HCT116 (cell line): ENCODE data around the gene G3BP1. TPM values are rescaled to one million over a fixed set of nuclear protein-coding genes. Genes with fewer than 3 reads are reported as not detected.

Experiments
- ATAC-seq: fragments of 200-7000 bp; cut with Tn5 transposase; 2 replicates; pipeline ENCODE4 v1.9.1; 2020; ENCODE audit warnings: mild to moderate bottlenecking, moderate library complexity
- BruUV-seq: library from RNA; stranded (reverse); fragments of 400-500 nt; replicated peaks from 2 replicates; lab custom pipeline; 2021; lab: Mats Ljungman, UMichigan
- CTCF ChIA-PET: fragments of 300-600 bp; sonication (Branson Sonifier 250); formaldehyde crosslinking; loops from one replicate; lab custom pipeline; 2021; ENCODE audit warnings: antibody characterized with exemption; lab: Charles Lee
- POLR2A ChIA-PET: fragments of 300-600, 350-600 bp; sonication (Branson Sonifier 250); formaldehyde crosslinking; loops from one replicate; lab custom pipeline; 2021; ENCODE audit warnings: antibody characterized with exemption; lab: Charles Lee
- RAD21 ChIA-PET, 2 experiments: fragments of 300-600 bp; sonication (Branson Sonifier 250); formaldehyde crosslinking; loops; one replicate each; lab custom pipeline; 2023; ENCODE audit warnings: low total read pairs in 2 of 2; ENCODE audit not compliant: uncharacterized antibody in 2 of 2, unreplicated experiment in 2 of 2, low non-redundant PET in 1 of 2; lab: Charles Lee
- DNase-seq: peaks from one replicate; pipeline ENCODE4 v3.0.0-alpha.2; 2010; ENCODE audit warnings: low read depth, low spot score
- H2AFZ ChIP-seq: fragments of 200-600 bp; shearing (Covaris generic), sonication (generic); 2 replicates; pipeline ENCODE4 v1.6.1; 2017; ENCODE audit warnings: low read depth, mixed run types, mixed read lengths, antibody characterized with exemption, low read length; ENCODE audit not compliant: poor library complexity, severe bottlenecking
- H3K27ac ChIP-seq: 2 replicates; pipeline ENCODE4 v1.5.1; 2012; ENCODE audit warnings: low read depth, low read length
- H3K27me3 ChIP-seq: fragments of 200-600 bp; sonication (generic); 2 replicates; pipeline ENCODE4 v1.6.1; 2016; ENCODE audit warnings: mixed run types, low read length, mixed read lengths; ENCODE audit not compliant: insufficient read depth
- H3K36me3 ChIP-seq, 2 experiments: fragments of 200-500 bp in 1 of 2; fragments of 200-600 bp in 1 of 2; sonication (Bioruptor generic) in 1 of 2; sonication (generic) in 1 of 2; 2 replicates each; pipeline versions ENCODE4 v1.5.1 to v1.6.1; 2014 to 2016; ENCODE audit warnings: low read length in 2 of 2, inconsistent platforms in 1 of 2, mixed read lengths in 1 of 2, mixed run types in 1 of 2; ENCODE audit not compliant: insufficient read depth in 2 of 2, control insufficient read depth in 1 of 2
- H3K4me1 ChIP-seq, 2 experiments: fragments of 200-600 bp in 1 of 2; sonication (generic) in 1 of 2; 2 replicates each; pipeline versions ENCODE4 v1.5.1 to v1.6.1; 2012 to 2017; ENCODE audit warnings: low read length in 2 of 2, inconsistent platforms in 1 of 2, mild to moderate bottlenecking in 1 of 2, mixed read lengths in 1 of 2, mixed run types in 1 of 2, moderate library complexity in 1 of 2; ENCODE audit not compliant: insufficient read depth in 2 of 2, control insufficient read depth in 1 of 2
- H3K4me2 ChIP-seq: fragments of 200-600 bp; sonication (generic); 2 replicates; pipeline ENCODE4 v1.6.1; 2017; ENCODE audit warnings: mixed run types, low read length, mixed read lengths
- H3K4me3 ChIP-seq, 2 experiments: fragments of 200-600 bp in 1 of 2; sonication (generic) in 1 of 2; replicated peaks in 1 of 2; 2 replicates each; pipeline ENCODE4 v1.5.1; 2011 to 2016; ENCODE audit warnings: low read length in 2 of 2, control low read depth in 1 of 2, low read depth in 1 of 2, mild to moderate bottlenecking in 1 of 2, mixed read lengths in 1 of 2, mixed run types in 1 of 2
- H3K79me2 ChIP-seq: fragments of 200-600 bp; sonication (generic); 2 replicates; pipeline ENCODE4 v1.6.1; 2017; ENCODE audit warnings: mild to moderate bottlenecking, mixed run types, low read length, moderate library complexity, mixed read lengths; ENCODE audit not compliant: insufficient read depth
- H3K9ac ChIP-seq: fragments of 200-600 bp; sonication (generic); 2 replicates; pipeline ENCODE4 v1.6.1; 2016; ENCODE audit warnings: low read length, mixed read lengths
- H3K9me2 ChIP-seq: fragments of 200-600 bp; sonication (generic), shearing (Covaris generic); 2 replicates; pipeline ENCODE4 v1.6.1; 2017; ENCODE audit warnings: mixed run types, mild to moderate bottlenecking, moderate library complexity; ENCODE audit not compliant: insufficient read depth
- H3K9me3 ChIP-seq, 2 experiments: fragments of 200-500 bp in 1 of 2; fragments of 200-600 bp in 1 of 2; sonication (Bioruptor generic) in 1 of 2; sonication (generic) in 1 of 2; 2 replicates each; pipeline ENCODE4 v1.6.1; 2014 to 2017; ENCODE audit warnings: low read length in 2 of 2, mixed read lengths in 2 of 2, inconsistent platforms in 1 of 2, low read depth in 1 of 2, mild to moderate bottlenecking in 1 of 2, mixed run types in 1 of 2, moderate library complexity in 1 of 2; ENCODE audit not compliant: control insufficient read depth in 1 of 2, insufficient read depth in 1 of 2
- H4K20me1 ChIP-seq: fragments of 200-600 bp; sonication (generic), shearing (Covaris generic); 2 replicates; pipeline ENCODE4 v1.6.1; 2017; ENCODE audit warnings: mixed run types, mild to moderate bottlenecking, moderate library complexity; ENCODE audit not compliant: insufficient read depth
- ATF3 ChIP-seq: IDR thresholded peaks from 2 replicates; pipeline ENCODE4 v1.6.1; 2012
- CBX3 ChIP-seq: IDR thresholded peaks from 2 replicates; pipeline ENCODE4 v1.6.1; 2012; ENCODE audit warnings: low read depth
- EGR1 ChIP-seq: IDR thresholded peaks from 2 replicates; pipeline ENCODE4 v1.6.1; 2012; ENCODE audit warnings: low read depth
- ELF1 ChIP-seq: IDR thresholded peaks from 2 replicates; pipeline ENCODE4 v1.6.1; 2012; ENCODE audit warnings: low read depth, borderline replicate concordance
- EZH2phosphoT487 ChIP-seq: fragments of 200-600 bp; IDR thresholded peaks from 2 replicates; pipeline ENCODE4 v1.6.1; 2018; ENCODE audit warnings: antibody characterized with exemption, borderline replicate concordance
- JUND ChIP-seq: IDR thresholded peaks from 2 replicates; pipeline ENCODE4 v1.6.1; 2012
- MAX ChIP-seq: IDR thresholded peaks from 2 replicates; pipeline ENCODE4 v1.6.1; 2012
- POLR2AphosphoS5 ChIP-seq: IDR thresholded peaks from 2 replicates; pipeline ENCODE4 v1.6.1; 2011; ENCODE audit warnings: mild to moderate bottlenecking, low read depth, low read length, moderate library complexity
- RAD21 ChIP-seq: IDR thresholded peaks from 2 replicates; pipeline ENCODE4 v1.6.1; 2012; ENCODE audit warnings: low read depth, mild to moderate bottlenecking
- SP1 ChIP-seq: IDR thresholded peaks from 2 replicates; pipeline ENCODE4 v1.6.1; 2012; ENCODE audit warnings: low read depth
- SRF ChIP-seq: IDR thresholded peaks from 2 replicates; pipeline ENCODE4 v1.6.1; 2012; ENCODE audit warnings: low read depth
- YY1 ChIP-seq: IDR thresholded peaks from 2 replicates; pipeline ENCODE4 v1.6.1; 2011; ENCODE audit warnings: low read length, low read depth, moderate library complexity, mild to moderate bottlenecking; ENCODE audit not compliant: insufficient replicate concordance; ENCODE audit errors: extremely low read depth
- ZNF274 ChIP-seq: fragments of 200-500 bp; sonication (Bioruptor generic); IDR thresholded peaks from 2 replicates; pipeline ENCODE4 v1.6.1; 2014; ENCODE audit warnings: mild to moderate bottlenecking, low read depth, low read length, inconsistent platforms
- intact Hi-C: fragments of 100-400 bp; cut with micrococcal nuclease; formaldehyde crosslinking; loops from 2 replicates; pipeline ENCODE4 v1.10.0; 2022
- total RNA-seq: library from RNA; stranded (reverse); gene quantifications from one replicate; pipeline ENCODE4 v1.2.1, GENCODE V29; 2021; ENCODE audit not compliant: unreplicated experiment
- TF ChIP-seq, protein P1 (sequence below), 3 experiments: fragments of 200-600 bp in 1 of 3; sonication (generic) in 1 of 3; IDR thresholded peaks in 2 of 3; conservative IDR thresholded peaks in 1 of 3; 2 replicates each; pipeline ENCODE4 v1.5.1; 2012 to 2017; ENCODE audit warnings: low read depth in 2 of 3, low read length in 2 of 3, antibody characterized with exemption in 1 of 3, borderline replicate concordance in 1 of 3, control low read depth in 1 of 3, mild to moderate bottlenecking in 1 of 3, mixed read lengths in 1 of 3, mixed run types in 1 of 3, moderate library complexity in 1 of 3; ENCODE audit not compliant: insufficient read depth in 1 of 3
- TF ChIP-seq, protein P2 (sequence below): IDR thresholded peaks from 2 replicates; pipeline ENCODE4 v1.6.1; 2011; ENCODE audit warnings: mild to moderate bottlenecking, low read length, moderate library complexity; ENCODE audit not compliant: insufficient replicate concordance; ENCODE audit errors: extremely low read depth
- TF ChIP-seq, protein P3 (sequence below): IDR thresholded peaks from 2 replicates; pipeline ENCODE4 v1.6.1; 2012; ENCODE audit warnings: low read depth

The G3BP1 gene
- total RNA-seq, 1 experiment from 2014 or later = 296 TPM

GRCh38 chr5:151780348-151780747 lies 8.6 kb downstream of the G3BP1 start:
- intact Hi-C loops = no loop called here
- no peak for DNase-seq
- Histone ChIP-seq H3K9me3 (no peaks in the 10 kb centered on the region), H3K9ac (no peak overlapping the region), H3K27me3 (no peaks in the 10 kb centered on the region), H3K27ac (no peak overlapping the region), H3K36me3 (peaks cover 9 to 13% of the 10 kb centered on the region in 2 experiments; a peak in 3 of 4 replicates), H3K4me2 (no peak overlapping the region), H3K4me3 (no peak overlapping the region), H3K9me2 (no peaks in the 10 kb centered on the region), H2AFZ (no peak overlapping the region), H4K20me1 (peaks cover 77% of the 10 kb centered on the region; the same call in 1 of the 2 replicates), H3K79me2 (peaks cover 100% of the 10 kb centered on the region), H3K4me1 (peaks cover 2 to 3% of the 10 kb centered on the region in 2 experiments; a peak in 3 of 4 replicates)
- POLR2A ChIA-PET = interaction anchor here (2.7 kb wide), 1 partner anchor 9 kb away, joined by 12 read pairs; the partner anchor contains the start of gene G3BP1
- TF ChIP-seq, protein P1, sequence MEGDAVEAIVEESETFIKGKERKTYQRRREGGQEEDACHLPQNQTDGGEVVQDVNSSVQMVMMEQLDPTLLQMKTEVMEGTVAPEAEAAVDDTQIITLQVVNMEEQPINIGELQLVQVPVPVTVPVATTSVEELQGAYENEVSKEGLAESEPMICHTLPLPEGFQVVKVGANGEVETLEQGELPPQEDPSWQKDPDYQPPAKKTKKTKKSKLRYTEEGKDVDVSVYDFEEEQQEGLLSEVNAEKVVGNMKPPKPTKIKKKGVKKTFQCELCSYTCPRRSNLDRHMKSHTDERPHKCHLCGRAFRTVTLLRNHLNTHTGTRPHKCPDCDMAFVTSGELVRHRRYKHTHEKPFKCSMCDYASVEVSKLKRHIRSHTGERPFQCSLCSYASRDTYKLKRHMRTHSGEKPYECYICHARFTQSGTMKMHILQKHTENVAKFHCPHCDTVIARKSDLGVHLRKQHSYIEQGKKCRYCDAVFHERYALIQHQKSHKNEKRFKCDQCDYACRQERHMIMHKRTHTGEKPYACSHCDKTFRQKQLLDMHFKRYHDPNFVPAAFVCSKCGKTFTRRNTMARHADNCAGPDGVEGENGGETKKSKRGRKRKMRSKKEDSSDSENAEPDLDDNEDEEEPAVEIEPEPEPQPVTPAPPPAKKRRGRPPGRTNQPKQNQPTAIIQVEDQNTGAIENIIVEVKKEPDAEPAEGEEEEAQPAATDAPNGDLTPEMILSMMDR (IDR thresholded peaks at IDR 0.05 in 2 of 3, conservative IDR thresholded peaks at IDR 0.05 in 1 of 3; ENCODE audit: borderline replicate concordance in 1 of 3, insufficient read depth in 1 of 3, low read depth in 2 of 3, low read length in 2 of 3) = no peak
- no peak for TF ChIP-seq EGR1
- no peak for TF ChIP-seq POLR2AphosphoS5
- TF ChIP-seq ZNF274 = no peak
- TF ChIP-seq JUND = no peak
- no peak for TF ChIP-seq MAX
- TF ChIP-seq, protein P2, sequence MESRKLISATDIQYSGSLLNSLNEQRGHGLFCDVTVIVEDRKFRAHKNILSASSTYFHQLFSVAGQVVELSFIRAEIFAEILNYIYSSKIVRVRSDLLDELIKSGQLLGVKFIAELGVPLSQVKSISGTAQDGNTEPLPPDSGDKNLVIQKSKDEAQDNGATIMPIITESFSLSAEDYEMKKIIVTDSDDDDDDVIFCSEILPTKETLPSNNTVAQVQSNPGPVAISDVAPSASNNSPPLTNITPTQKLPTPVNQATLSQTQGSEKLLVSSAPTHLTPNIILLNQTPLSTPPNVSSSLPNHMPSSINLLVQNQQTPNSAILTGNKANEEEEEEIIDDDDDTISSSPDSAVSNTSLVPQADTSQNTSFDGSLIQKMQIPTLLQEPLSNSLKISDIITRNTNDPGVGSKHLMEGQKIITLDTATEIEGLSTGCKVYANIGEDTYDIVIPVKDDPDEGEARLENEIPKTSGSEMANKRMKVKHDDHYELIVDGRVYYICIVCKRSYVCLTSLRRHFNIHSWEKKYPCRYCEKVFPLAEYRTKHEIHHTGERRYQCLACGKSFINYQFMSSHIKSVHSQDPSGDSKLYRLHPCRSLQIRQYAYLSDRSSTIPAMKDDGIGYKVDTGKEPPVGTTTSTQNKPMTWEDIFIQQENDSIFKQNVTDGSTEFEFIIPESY = no peak
- no peak for TF ChIP-seq YY1
- TF ChIP-seq EZH2phosphoT487 = no peak
- TF ChIP-seq, protein P3, sequence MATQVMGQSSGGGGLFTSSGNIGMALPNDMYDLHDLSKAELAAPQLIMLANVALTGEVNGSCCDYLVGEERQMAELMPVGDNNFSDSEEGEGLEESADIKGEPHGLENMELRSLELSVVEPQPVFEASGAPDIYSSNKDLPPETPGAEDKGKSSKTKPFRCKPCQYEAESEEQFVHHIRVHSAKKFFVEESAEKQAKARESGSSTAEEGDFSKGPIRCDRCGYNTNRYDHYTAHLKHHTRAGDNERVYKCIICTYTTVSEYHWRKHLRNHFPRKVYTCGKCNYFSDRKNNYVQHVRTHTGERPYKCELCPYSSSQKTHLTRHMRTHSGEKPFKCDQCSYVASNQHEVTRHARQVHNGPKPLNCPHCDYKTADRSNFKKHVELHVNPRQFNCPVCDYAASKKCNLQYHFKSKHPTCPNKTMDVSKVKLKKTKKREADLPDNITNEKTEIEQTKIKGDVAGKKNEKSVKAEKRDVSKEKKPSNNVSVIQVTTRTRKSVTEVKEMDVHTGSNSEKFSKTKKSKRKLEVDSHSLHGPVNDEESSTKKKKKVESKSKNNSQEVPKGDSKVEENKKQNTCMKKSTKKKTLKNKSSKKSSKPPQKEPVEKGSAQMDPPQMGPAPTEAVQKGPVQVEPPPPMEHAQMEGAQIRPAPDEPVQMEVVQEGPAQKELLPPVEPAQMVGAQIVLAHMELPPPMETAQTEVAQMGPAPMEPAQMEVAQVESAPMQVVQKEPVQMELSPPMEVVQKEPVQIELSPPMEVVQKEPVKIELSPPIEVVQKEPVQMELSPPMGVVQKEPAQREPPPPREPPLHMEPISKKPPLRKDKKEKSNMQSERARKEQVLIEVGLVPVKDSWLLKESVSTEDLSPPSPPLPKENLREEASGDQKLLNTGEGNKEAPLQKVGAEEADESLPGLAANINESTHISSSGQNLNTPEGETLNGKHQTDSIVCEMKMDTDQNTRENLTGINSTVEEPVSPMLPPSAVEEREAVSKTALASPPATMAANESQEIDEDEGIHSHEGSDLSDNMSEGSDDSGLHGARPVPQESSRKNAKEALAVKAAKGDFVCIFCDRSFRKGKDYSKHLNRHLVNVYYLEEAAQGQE = no peak
- no peak for TF ChIP-seq ATF3
- TF ChIP-seq SRF = no peak
- TF ChIP-seq ELF1 = no peak
- no peak for TF ChIP-seq RAD21
- no peak for TF ChIP-seq SP1
- TF ChIP-seq CBX3 = no peak
- RAD21 ChIA-PET = no interaction called here
- BruUV-seq = no TSS peak
- CTCF ChIA-PET = no interaction called here
- no peak for ATAC-seq
